Erythroblast (primary cell): ENCODE measurements around the gene FBXL17.

ENCODE experiments used
- GATA1 ChIP-seq: IDR thresholded peaks from 2 replicates; pipeline ENCODE4 v1.6.1; 2011; ENCODE audit warnings: low read depth, mild to moderate bottlenecking, control low read depth, low read length, moderate library complexity
- POLR2A ChIP-seq: IDR thresholded peaks from 2 replicates; pipeline ENCODE4 v1.6.1; 2011; ENCODE audit warnings: mild to moderate bottlenecking, low read length

DNA sequence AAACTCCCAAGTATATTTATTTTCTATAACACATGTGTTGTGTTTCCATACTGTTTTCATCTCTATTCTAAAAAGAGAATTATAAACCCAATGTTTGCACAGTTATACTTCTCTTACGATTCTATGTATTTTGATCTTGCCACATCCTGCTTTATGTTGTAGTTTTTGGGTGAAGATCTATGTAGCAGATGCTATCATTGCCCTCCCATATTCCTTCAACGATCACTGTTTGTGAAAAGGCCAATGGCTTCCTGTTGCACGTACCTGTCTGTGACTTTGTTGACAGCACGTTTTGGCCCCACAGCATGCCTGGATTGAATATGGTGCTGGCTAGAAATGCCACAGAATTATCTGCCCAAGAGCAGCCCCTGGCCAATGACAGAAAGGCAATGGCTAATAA, 456.7 kb downstream of the FBXL17 start:
- TF ChIP-seq POLR2A, result no peak
- TF ChIP-seq GATA1, result no peak
